ENCODE measurements around the gene RPL34. TPM values are rescaled to one million over a fixed set of nuclear protein-coding genes. Genes with fewer than 3 reads are reported as not detected.

Gene RPL34
- total RNA-seq, 1 experiment from 2014 or later = 749 TPM

- in situ Hi-C loops (cut with HindIII; ENCODE audit: low sequenced_read_pairs) = no loop called here
- no peak for DNase-seq (ENCODE audit: low spot score)
These were observed 843 bp downstream of the RPL34 start for GRCh38 chr4:108620933-108621905.

- no peak for DNase-seq (ENCODE audit: low spot score)
- in situ Hi-C loops (cut with HindIII; ENCODE audit: low sequenced_read_pairs) = no loop called here
These were observed 1.6 kb downstream of the RPL34 start for GRCh38 chr4:108622022-108622421.

- DNase-seq (ENCODE audit: low spot score) = no peak
- in situ Hi-C loops (cut with HindIII; ENCODE audit: low sequenced_read_pairs) = no loop called here
These were observed 2.5 kb downstream of the RPL34 start for GRCh38 chr4:108622828-108623227.

GRCh38 chr4:108624263-108625056 lies 4.1 kb downstream of the RPL34 start:
- DNase-seq (ENCODE audit: low spot score) = no peak
- in situ Hi-C loops (cut with HindIII; ENCODE audit: low sequenced_read_pairs) = no loop called here

- in situ Hi-C loops (cut with HindIII; ENCODE audit: low sequenced_read_pairs) = no loop called here
- DNase-seq (ENCODE audit: low spot score) = no peak
These were observed 5.7 kb downstream of the RPL34 start for GRCh38 chr4:108626056-108626455.

- in situ Hi-C loops (cut with HindIII; ENCODE audit: low sequenced_read_pairs) = no loop called here
- DNase-seq (ENCODE audit: low spot score) = no peak
These were observed 8.0 kb downstream of the RPL34 start for GRCh38 chr4:108628411-108628810.

- DNase-seq (ENCODE audit: low spot score) = no peak
- in situ Hi-C loops (cut with HindIII; ENCODE audit: low sequenced_read_pairs) = no loop called here
These were observed 14.8 kb downstream of the RPL34 start for GRCh38 chr4:108635070-108635655.

GRCh38 chr4:108636246-108636645 lies 15.9 kb downstream of the RPL34 start:
- no peak for DNase-seq (ENCODE audit: low spot score)
- in situ Hi-C loops (cut with HindIII; ENCODE audit: low sequenced_read_pairs) = no loop called here

GRCh38 chr4:108637856-108638255 lies 17.5 kb downstream of the RPL34 start:
- in situ Hi-C loops (cut with HindIII; ENCODE audit: low sequenced_read_pairs) = no loop called here
- no peak for DNase-seq (ENCODE audit: low spot score)

GRCh38 chr4:108644237-108644636 lies 23.9 kb downstream of the RPL34 start:
- DNase-seq (ENCODE audit: low spot score) = no peak
- in situ Hi-C loops (cut with HindIII; ENCODE audit: low sequenced_read_pairs) = no loop called here

- in situ Hi-C loops (cut with HindIII; ENCODE audit: low sequenced_read_pairs) = no loop called here
- no peak for DNase-seq (ENCODE audit: low spot score)
These were observed 26.3 kb downstream of the RPL34 start for GRCh38 chr4:108646706-108647105.

- no peak for DNase-seq (ENCODE audit: low spot score)
- in situ Hi-C loops (cut with HindIII; ENCODE audit: low sequenced_read_pairs) = no loop called here
These were observed 29.5 kb downstream of the RPL34 start for GRCh38 chr4:108649863-108650211.

GRCh38 chr4:108650212-108651013 lies 30.0 kb downstream of the RPL34 start, which contains the start of gene OSTC:
Gene OSTC (plus strand): TSS chr4:108650599. CDS start chr4:108650656, 57 bp downstream.
- in situ Hi-C loops (cut with HindIII; ENCODE audit: low sequenced_read_pairs) = no loop called here
- peak; percentile 97 for DNase-seq (ENCODE audit: low spot score)

- DNase-seq (ENCODE audit: low spot score) = no peak
- in situ Hi-C loops (cut with HindIII; ENCODE audit: low sequenced_read_pairs) = no loop called here
These were observed 30.8 kb downstream of the RPL34 start for GRCh38 chr4:108651014-108651791.

- in situ Hi-C loops (cut with HindIII; ENCODE audit: low sequenced_read_pairs) = no loop called here
- DNase-seq (ENCODE audit: low spot score) = no peak
These were observed 42.3 kb downstream of the RPL34 start for GRCh38 chr4:108662629-108663028.

- no peak for DNase-seq (ENCODE audit: low spot score)
- in situ Hi-C loops (cut with HindIII; ENCODE audit: low sequenced_read_pairs) = no loop called here
These were observed 54.1 kb downstream of the RPL34 start for GRCh38 chr4:108674356-108674977.

All from G401 (cell line).